Astrocyte of the spinal cord (primary cell): ENCODE results near the gene TMEM120B.

Source experiments
- DNase-seq: peaks from one replicate; pipeline ENCODE4 v3.0.0; 2011; ENCODE audit warnings: low read depth, low spot score
- H3K4me3 ChIP-seq: 2 replicates; pipeline ENCODE4 v1.5.1; 2011; ENCODE audit warnings: low read depth, mild to moderate bottlenecking, low read length, moderate library complexity
- in situ Hi-C: cut with HindIII; loops from 2 replicates; pipeline ENCODE4 v1.10.0; 2017; ENCODE audit warnings: low sequenced_read_pairs
- TF ChIP-seq, protein P1 (sequence below): IDR thresholded peaks from 2 replicates; pipeline ENCODE4 v1.5.1; 2012; ENCODE audit warnings: low read depth, mild to moderate bottlenecking, low read length, inconsistent platforms

The TMEM120B gene

DNA sequence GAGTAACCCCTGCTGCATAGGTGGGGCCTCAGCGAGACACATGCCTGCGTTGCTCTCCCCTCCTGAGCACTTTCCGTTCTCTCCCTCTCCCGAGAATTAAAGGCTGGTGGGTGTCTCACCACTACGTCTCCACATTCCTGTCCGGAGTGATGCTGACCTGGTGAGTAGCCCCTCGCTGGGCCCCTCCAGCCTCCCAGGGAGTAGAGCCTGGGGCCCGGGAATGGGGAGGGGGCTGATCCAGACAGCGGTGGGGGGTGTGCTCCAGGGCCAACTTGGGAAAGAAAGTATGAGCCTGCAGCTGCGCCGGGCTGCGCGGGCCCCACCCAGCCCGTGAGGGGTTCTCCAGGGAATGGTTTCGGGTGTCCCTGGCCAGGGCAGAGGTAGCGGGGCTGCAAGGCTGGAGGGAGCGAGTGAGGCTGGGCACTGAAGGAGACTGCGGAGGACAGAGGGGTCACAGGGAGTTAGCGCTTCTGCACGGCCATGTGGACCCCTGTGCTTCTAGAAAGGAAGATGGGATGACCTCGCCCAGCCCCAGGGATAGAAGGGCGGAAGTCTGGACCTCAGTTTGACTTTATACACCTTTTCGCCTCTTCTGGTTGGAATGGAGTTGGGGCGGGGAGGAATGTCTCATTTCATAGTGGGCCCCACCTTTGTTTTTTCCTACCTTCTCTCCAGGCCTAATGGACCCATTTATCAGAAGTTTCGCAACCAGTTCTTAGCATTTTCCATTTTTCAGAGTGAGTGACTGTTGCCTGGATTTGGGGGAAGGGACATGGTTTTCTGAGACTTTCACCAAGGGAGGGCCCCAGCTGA, 58.5 kb downstream of the TMEM120B start:
- TF ChIP-seq, protein P1, sequence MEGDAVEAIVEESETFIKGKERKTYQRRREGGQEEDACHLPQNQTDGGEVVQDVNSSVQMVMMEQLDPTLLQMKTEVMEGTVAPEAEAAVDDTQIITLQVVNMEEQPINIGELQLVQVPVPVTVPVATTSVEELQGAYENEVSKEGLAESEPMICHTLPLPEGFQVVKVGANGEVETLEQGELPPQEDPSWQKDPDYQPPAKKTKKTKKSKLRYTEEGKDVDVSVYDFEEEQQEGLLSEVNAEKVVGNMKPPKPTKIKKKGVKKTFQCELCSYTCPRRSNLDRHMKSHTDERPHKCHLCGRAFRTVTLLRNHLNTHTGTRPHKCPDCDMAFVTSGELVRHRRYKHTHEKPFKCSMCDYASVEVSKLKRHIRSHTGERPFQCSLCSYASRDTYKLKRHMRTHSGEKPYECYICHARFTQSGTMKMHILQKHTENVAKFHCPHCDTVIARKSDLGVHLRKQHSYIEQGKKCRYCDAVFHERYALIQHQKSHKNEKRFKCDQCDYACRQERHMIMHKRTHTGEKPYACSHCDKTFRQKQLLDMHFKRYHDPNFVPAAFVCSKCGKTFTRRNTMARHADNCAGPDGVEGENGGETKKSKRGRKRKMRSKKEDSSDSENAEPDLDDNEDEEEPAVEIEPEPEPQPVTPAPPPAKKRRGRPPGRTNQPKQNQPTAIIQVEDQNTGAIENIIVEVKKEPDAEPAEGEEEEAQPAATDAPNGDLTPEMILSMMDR = no peak
- in situ Hi-C loops = no loop called here
- H3K4me3 ChIP-seq = no peak overlapping the region
- DNase-seq = no peak

DNA sequence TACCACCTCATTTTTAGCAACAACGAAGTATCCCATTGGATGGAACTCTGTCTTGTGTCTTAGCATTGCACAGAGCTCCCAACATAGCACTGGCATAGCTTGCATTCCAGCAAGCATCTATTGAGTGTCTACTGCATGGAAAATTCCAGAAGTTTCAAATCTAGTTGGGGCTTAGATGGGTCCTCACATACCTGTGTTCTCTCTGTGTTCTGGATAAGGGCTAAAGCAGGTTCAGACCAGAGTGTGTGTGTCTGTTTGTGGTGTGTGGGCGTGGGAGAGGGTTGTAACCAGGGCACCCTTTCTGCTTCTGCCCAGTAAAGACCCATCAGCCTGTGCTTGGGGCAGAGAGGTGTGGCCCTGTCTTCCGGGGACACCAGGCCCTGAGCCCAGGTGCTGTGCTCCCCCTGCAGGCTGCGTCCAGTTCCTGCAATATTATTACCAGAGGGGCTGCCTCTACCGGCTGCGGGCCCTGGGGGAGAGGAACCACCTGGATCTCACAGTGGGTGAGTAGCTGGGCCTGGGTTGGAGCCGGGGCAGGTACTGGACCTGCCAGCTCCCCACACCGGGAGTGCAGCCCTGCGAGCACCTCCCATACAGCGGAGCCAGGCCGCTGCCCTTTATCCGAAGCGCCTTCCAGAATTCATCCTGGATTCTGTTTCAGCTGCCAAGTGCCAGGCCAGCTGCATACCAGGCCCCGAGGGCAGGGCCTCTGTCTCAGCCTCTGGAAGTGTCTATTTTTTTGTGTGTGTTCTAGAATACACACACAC, 60.6 kb downstream of the TMEM120B start:
- in situ Hi-C loops = no loop called here
- peak; percentile 56 for DNase-seq

DNA sequence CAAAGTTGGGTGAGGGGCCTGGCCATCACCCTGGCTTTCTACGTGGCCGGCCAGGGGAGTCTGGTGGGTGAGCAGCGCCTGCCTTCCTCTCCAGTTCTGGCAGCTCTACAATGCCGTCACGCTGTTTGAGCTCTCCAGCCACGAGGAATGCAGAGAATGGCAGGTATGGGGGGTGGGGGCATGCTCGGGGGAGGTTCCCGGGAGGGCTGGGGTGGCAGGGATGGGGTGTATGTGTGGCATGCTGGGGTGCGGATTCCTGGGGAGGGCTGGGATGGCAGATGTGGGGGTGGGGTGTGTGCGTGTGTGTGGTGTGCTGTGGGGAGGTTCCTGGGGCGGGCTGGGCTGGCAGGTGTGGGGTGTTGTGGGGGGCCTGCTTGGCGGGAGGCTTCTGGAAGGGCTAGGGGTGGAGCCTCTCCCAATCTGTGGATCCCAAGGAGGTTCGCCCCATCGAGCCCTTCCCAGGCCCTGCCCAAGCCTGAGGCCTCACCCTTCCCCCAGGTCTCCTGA, 62.5 kb downstream of the TMEM120B start:
- in situ Hi-C loops = no loop called here
- DNase-seq = no peak
- TF ChIP-seq, protein P1 = no peak
- no peak overlapping the region for H3K4me3 ChIP-seq

More for the DNA sequence above, 60.6 kb downstream of the TMEM120B start:
- H3K4me3 ChIP-seq = no peak overlapping the region
- TF ChIP-seq, protein P1 = peak; percentile 87

DNA sequence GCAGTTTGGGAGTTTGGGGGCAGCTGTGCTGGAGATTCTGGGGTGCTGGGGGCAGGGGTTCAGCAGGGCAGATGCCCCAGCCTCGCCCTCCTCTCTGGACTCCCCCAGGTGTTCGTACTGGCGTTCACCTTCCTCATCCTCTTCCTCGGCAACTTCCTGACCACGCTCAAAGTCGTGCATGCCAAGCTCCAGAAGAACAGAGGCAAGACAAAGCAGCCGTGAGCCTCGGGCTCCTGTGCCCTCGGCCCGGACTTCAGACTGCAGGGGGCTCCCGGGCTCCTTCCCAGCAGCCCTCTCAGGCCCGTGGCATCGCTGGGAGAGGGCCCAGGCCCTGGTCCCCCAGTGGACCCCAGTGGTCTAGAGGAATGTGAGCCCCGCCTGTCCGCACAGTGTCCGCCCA, 62.9 kb downstream of the TMEM120B start:
- no peak for DNase-seq
- H3K4me3 ChIP-seq = no peak overlapping the region
- TF ChIP-seq, protein P1 = no peak
- in situ Hi-C loops = no loop called here

DNA sequence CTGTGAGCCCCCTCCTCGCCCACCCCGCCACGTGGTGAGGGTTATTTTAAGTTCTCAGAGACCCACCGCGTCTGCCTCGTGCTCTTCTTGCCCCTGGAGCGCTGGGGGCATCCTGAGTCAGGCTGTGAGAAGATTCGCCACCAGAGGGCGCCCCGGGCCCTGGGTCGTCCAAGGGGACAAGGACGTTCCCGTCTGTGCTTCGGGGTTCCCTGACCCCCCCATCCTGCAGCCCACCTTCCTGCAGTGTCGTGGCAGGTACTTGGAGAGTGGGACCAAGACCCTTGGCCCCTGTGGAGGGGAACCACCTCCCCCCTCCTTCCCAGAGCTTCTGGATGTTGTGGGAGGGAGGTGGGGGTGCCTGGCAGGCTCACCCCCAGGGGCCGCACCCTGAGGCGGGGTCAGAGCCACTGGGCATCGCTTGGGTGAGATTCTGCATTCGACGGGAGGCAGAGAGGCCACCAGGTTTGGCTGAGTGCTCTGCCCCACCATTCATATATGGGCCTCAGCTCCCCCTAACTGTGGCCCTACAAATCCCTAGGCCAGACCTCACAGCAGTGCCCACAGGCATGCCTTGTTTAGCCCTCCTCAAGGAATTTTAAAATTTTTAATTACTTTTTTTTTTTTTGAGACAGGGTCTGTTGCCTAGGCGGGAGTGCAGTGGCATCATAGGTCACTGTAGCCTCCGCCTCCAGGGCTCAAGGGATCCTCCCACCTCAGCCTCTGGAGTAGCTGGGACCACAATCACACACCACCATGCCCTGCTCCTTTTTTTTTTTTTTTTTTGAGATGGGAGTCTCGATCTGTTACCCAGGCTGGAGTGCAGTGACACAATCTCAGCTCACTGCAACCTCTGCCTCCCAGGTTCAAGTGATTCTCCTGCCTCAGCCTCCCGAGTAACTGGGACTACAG, 63.9 kb downstream of the TMEM120B start:
- TF ChIP-seq, protein P1 = peak; percentile 89
- DNase-seq = peak; percentile 53
- in situ Hi-C loops = no loop called here
- no peak overlapping the region for H3K4me3 ChIP-seq
